ENCODE measurements around the gene COPG2.
"Not testable (repeated sequence)": the region's sequence is repeated elsewhere in the genome, so short reads cannot be mapped to it uniquely, and the experiment has no call there.

The COPG2 gene

DNA sequence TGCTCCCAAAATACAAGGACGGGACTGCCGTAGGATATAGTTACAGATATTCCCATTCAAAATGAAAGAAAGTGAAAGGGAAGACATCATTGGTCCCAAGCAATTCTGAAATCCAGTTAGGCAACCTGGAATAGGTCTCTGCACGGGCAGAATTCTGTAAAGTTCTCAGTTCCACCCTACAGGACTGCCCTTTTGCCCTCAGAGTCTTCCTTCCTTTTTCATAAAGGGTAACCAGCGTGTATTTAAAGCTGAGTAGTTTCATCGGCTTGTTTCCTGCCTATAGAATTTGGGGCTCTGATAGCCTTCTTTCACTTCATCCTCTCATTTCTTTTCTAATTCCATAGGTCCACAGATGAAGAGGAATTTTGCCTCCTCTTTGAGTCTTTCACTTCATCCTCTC lies 20.0 kb downstream of the COPG2 start:
- DNase-seq: no peak

DNA sequence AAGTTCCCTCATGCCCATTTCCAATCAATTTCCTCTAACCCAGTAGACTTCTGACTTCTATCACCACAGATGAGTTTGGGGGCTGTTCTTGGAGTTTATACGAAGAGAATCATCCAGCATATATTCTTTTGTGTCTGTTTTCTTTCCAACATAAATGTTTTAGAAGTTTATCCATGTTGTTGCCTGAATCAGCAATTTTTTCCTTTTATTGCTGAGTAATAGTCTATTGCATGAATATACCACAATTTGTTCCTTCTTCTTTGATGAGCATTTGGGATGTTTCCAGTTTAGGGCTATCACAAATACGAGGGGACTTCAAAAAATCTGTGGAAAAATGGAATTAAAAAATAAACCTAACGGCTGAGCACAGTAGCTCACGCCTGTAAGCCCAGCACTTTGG lies 26.2 kb downstream of the COPG2 start:
- no peak for DNase-seq

DNA sequence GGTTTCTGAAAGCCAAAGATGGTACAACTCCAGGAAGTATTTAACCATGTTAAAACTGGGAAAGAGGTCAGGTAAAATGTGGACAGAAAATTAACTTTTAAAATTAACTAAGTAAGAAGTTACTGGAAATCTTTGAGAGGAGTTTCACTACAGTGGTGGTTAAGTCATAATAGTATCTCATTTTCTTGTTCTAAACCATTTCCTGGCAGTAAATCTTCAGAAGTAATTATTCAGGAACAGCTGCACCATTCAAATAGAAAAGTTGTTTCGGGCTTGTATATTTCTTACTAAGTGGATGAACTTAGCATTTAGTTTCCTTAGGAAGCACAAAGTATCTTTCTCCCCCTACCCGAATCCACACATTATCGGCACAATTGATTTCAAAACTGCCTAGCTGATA lies 27.1 kb downstream of the COPG2 start:
- no peak for DNase-seq

DNA sequence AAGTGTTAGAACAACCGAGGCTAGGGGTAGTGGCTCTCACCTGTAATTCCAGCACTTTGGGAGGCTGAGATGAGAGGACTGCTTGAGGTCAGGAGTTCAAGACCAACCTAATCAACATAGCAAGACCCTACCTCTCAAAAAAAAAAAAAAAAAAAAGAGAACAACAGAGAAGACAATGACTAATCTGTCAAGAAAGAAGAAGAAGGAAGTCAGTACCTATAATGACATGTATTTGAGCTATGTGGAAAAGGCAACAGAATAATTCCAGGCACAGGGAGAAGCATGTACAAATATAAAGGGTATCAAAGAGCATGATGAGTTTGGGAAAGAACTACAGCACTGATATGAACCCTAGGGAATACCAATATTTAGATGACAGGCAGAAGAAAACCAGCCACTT lies 27.5 kb downstream of the COPG2 start:
- DNase-seq: no peak

DNA sequence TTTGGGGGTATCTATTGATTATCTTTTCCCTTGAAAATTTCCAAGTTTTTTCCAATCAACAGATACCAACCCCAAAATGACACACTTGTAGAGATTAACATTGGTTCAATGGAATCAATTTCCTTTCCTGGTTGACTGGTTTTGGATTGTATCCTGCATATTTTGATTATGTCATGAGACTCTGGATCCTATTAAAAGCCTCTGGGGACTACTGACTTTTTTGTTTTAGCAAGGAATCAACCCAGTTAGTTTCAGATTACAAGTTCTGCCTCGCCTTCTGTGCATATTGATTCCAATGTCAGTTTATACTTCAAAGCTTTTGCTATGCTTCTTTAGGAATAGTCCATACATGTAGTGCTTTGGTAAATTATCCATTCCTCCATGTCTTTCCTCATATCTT lies 29.2 kb downstream of the COPG2 start:
- no peak for DNase-seq

DNA sequence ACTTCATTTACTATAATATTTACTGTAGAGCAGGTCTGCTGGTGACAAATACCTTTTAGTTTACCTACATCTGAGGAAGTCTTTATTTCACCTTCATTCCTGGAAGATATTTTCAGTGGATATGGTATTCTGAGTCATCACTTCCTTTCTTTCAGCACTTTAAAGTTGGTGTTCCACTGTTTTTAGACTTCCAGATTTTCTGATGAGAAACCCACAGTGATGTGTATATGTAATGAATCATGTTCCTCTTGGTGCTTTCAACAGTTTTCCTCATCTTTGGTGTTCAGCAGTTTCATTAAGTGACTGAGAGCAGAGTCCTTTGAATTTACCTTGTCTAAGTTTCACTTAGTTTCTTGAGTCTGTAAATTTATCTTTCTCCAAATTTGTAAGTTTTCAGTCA lies 36.4 kb downstream of the COPG2 start:
- no peak for DNase-seq

DNA sequence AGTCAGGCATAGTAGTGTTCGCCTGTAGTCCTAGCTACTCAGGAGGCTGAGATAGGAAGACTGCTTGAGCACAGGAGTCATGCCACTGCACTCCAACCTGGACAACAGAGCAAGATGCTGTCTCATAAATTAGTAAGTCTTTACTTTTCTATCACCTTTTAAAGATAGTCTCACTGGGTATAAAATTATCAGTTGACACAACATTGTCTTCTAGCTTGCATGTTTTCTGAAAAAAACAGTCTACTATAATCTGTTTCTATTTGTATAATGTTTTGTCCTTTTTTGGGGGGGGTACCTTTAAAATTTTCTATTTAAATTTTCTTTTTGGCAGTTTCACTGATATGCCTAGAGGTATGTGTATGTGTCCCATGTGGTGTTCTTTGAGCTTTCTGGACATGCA lies 39.6 kb downstream of the COPG2 start:
- no peak for DNase-seq

DNA sequence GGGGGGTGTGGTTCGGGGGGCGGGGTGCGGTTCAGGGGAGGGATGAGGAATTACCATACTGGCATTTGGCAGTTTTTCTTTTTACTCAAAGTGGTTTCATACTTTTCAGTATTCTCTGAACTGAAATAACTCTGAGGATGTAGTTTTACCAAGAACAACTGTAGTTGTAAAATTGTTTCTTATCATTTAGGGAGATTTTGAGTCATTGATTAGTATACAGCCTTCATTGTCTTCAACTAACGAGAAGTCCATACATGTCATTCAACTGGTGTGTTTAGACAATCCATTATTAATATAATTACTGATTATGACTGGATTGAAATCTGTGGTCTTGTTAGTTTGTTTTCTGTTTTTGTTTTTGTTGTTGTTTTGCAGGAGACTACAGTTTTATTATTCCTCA lies 40.8 kb downstream of the COPG2 start:
- no peak for DNase-seq

DNA sequence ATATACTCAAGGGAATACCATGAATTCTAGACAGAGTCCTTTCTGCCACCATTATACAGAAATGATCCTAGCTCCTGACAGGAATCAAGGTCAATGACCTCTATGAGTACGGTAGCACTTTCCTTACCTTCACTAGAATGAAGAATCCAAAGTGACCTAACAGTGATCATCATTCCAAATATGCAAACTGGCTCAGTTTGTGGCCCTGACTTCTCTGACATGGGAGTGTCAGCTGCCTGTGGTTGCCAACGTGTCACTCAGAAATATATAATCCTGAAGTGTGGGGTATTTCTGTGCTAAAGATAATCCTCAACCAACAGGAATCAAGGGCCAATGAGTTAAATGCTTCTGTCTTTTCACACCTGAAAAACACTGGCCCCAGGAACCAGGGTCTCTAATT lies 45.7 kb downstream of the COPG2 start:
- no peak for DNase-seq

DNA sequence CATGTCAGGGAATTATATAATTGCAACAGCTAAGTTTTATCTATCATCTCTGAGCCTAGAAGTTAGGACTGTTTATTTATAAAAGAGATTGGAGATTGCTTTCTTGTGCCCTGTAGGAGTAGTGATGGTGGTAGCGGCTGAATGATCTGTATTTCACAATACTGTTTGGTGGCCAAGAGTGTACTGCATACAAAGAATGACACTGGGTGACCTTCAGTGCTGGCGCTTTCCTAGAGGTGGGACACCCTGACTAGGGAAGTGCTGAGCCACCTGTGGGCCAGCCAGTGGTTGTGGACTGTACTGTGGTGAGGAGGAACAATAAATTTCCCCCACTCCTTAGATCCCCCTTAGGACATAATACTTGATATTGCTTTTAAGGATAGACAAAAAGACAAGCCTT lies 53.0 kb downstream of the COPG2 start:
- no peak for DNase-seq

DNA sequence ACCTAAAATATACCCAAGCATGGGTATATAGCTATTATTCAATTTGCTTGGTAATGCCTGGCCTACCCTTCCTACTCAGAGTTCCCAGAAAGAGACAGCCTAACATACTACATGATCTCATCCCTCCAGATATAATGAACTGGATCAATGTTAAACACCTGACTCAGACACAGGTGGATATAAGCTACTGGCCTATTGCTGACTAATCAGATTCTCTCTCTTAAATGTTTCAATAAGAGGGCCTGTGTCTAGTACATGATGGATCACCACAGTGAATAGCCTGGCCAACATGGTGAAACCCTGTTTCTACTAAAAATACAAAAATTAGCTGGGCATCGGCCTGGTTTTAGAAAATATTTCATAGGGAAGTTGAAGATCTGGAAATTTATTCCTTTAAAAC lies 54.1 kb downstream of the COPG2 start:
- DNase-seq: no peak

DNA sequence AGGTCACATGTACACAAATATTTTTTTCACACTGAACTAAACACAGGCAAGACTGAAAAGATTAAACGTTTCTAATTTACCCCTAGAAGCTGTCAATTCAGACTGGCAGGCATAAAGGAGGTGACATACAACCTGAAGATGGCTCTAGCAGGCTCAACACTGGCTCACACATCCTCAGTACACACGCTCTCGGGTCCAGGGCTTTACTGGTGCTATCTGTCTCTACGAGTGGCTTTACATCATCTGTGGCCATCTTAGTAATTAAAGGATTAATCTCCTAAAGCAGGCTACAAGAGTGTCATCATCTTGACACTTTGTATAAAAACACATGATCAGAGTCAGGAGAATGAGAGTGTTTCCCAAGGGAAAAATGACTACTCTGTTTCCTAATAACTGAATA lies 57.3 kb downstream of the COPG2 start:
- DNase-seq: no peak

DNA sequence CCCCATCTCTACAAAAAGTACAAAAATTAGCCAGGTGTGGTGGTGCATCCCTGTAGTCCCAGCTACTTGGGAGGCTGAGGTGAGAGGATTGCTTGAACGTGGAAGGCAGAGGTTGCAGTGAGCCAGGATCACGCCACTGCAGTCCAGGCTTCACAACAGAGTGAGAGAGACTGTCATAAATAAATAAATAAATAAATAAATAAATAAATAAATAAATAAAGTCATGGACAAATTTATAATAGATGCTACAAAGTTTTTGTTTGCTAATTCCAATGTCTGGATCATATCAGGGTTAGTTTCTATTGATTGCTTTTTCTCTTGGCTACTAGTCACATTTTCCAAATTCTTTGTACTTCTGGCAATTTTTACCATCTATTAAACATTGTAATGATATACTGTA lies 61.5 kb downstream of the COPG2 start:
- not testable (repeated sequence) for DNase-seq

DNA sequence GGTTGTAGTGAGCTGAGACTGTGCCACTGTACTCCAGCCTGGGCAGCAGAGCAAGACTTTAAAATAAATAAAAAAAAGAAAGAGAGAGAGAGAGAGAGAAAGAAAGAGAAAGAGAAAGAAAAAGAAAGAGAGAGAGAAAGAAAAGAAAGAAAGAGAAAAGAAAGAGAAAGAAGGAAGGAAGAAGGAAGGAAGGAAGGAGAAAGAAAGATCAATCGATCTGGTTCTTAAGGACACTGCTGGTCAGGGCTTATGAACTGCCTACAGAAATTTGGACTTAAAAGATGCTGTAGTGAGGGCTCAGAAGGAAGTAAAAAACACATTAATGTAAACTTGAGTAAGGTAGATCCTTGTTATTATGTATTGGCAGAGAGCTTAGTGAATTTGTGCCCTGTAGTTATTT lies 62.4 kb downstream of the COPG2 start:
- no peak for DNase-seq

DNA sequence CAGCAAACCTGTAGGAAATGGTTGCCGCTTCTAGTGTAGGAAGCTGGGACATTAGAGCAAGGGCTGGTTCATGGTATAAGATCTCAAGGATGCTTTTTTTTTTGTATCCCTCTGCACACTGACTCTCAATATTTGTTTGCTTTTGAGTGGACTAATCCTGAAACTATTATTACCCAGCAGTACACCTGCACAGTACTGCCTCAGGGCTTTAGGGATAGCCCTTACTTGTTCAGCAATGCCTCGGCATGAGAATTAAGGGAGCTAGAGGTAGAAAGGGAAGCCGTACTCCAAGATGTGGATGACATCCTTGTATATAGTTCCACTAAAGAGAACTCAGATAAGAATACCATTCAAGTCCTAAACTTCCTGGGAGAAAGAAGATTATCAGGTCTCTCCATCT lies 70.5 kb downstream of the COPG2 start:
- no peak for DNase-seq

DNA sequence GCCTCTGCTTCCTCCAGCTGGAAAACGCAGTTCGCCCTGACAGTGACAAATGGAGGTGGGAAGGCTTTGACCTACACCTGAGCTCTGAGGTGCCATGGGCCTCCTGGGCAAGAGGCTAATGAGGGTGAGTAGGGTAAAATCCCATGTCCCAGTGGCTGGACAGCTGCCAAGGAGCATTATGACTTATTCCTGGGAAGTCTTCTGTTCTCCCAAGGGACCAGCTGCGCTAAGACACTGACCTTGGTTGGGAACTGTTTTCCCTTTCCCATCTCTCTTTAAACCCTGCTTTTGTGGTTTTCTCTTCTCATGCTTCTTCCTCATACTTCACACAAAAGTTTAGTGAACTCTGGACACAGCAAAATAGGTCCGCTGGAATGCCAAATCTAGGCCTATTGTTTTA lies 72.6 kb downstream of the COPG2 start:
- no peak for DNase-seq

DNA sequence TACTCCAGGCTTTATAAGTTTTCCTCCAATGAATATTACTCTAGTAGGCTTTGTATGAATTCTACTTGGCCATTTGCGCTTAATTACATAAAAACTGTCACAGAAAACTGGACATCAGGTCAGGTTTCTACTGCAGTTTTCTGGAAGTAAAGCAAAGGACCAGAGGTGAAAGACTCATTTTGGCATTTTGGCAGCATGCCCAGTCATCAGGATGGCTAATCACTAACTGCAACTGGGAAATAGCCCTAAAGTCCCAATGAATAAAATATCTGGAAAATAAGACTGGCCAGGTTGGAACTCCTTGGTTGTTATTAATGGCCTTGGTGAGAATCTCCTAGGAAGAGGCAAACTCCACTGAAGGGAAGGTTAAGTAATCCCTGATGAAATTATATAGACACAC lies 75.5 kb downstream of the COPG2 start:
- DNase-seq: no peak

DNA sequence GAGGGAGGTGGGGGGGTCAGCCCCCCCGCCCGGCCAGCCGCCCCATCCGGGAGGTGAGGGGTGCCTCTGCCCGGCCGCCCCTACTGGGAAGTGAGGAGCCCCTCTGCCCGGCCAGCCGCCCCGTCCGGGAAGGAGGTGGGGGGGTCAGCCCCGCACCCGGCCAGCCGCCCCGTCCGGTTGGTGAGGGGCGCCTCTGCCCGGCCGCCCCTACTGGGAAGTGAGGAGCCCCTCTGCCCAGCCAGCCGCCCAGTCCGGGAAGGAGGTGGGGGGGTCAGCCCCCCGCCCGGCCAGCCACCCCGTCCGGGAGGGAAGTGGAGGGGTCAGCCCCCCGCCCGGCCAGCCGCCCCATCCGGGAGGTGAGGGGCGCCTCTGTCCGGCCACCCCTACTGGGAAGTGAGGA lies 77.1 kb downstream of the COPG2 start:
- DNase-seq: not testable (repeated sequence)

DNA sequence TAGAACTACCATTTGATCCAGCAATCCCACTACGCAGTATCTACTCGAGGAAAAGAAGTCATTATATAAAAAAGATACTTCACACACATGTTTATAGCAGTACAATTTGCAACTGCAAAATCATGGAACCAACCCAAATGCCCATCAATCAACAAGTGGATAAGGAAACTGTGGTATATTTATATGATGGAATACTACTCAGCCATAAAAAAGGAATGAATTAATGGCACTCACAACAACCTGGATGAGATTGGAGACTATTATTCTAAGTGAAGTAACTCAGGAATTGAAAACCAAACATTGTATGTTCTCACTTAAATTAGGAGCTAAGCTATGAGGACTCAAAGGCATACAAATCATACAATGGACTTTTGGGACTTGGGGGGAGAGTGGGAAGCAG lies 82.6 kb downstream of the COPG2 start:
- DNase-seq: not testable (repeated sequence)

DNA sequence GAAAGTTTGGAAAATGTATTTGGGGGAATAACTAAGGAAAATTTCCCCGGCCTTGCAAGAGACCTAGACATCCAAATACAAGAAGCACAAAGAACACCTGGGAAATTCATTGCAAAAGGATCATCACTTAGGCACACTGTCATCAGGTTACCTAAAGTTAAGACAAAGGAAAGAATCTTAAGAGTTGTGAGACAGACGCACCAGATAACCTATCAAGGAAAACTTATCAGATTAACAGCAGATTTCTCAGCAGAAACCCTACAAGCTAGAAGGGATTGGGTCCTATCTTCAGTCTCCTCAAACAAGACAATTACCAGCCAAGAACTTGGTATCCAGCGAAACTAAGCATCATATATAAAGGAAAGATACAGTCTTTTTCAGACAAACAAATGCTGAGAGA lies 93.4 kb downstream of the COPG2 start:
- not testable (repeated sequence) for DNase-seq

DNA sequence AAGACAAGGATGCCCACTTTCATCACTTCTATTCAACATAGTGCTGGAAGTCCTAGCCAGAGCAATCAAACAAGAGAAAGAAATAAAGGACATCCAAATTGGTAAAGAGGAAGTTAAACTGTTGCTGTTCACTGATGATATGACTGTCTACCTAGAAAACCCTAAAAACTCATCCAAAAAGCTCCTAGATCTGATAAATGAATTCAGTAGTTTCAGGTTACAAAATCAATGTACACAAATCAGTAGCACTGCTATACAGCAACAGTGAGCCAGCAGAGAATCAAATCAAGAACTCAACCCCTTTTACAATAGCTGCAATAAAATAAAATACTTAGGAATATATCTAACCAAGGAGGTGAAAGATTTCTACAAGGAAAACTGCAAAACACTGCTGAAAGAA lies 98.4 kb downstream of the COPG2 start:
- not testable (repeated sequence) for DNase-seq

DNA sequence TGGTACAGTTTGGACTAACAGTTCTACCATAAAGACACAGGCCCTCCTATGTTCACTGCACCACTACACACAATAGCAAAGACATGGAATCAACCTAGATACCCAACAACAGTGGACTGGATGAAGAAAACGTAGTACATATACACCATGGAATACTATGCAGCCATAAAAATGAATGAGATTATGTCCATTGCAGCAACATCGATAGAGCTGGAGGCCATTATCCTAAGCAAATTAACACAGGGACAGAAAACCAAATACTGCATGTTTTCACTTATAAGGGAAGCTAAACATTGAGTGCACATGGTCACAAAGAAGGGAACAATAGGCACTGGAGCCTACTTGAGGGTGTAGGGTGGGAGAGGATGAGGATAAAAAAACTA lies 101.7 kb downstream of the COPG2 start:
- no peak for DNase-seq

DNA sequence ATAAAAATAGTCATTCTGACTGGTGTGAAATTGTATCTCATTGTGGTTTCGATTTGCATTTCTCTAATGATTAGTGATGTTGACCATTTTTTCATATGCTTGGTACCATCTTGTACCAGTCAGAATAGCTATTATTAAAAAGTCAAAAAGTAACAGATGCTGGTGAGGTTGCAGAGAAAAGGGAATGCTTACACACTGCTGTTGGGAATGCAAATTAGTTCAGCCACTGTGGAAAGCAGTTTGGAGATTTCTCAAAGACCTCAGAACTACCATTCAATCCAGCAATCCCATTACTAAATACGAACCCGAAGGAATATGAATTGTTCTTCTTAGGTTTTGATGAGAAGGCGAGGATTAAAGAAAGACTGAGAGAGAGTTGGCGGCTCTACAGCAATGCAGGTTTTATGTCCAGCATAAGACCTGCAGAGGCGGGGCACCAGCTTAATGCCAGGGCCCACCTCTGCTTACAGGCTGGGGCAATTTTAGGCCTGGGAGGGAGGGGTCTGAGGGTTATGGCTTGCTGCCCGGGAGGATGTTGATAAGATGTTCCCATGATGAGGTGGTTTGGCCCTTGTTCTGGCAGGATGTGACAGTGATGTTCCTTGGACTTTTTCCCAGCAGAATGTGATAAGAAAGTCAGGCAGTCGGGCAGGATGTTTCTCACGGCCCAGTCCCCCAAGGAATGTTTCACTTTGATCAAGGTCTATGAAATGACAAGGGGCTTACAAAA lies 102.2 kb downstream of the COPG2 start:
- no peak for DNase-seq

DNA sequence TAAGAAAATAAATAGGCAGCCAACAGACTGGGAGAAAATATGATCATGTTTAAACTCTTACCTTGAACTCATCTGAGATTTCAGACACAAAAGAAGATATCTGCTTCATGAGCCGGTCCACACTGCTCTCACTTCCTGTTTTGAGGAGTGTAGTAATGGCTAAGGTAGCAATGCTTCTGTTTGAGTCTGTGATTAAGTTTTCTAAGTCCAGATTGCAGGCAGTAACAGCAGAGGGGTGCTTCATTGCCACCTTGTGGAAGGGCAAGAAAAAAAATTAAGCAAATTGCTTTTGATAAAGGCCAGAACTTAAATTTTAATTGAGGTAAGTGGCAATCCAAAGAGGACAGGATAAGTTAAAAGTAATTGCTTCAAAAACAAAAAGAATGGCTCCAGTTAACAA lies 107.6 kb downstream of the COPG2 start:
- peak in 1 of 2 donors; percentile 2 for DNase-seq

DNA sequence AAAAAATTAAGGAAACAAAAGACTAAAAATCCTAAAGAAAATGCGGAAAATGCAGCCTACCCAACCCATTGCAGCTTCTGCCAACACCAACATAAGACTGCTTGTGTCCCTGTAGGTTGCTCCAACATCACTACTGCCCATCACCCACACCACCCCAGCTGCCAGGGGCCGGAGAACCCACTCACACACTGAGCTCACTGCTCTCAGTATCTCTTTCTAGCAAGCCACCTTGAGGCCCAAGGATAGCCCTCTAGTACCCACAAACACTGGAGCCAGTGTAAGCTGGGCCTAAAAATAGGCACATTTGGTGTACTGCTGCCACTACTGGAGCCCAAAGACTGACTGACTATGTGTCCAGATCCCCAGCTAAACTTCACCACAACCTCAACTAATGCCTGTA lies 109.4 kb downstream of the COPG2 start:
- no peak for DNase-seq

DNA sequence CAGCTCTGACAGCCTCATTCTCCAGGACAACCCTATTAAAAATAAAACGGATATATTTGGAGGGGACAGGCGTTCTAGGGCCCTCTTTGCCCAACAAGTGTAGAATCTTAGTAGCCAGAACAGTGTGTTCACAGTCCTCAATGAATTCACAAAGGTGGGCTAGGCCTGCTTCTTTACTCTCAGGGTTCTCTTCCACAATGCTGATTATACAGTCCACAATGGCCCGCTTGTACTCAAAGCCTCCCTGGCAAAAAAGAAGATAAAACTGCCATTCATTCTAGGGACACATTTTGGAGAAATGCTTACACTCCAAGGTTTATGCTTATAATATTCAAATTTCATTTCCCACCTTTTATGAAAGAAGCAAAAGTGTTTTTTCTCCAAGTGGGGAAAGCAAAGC lies 114.1 kb downstream of the COPG2 start:
- DNase-seq: no peak
